Loucy (cell line): ENCODE results near the gene MCHR2.

ENCODE experiments used
- H2AFZ ChIP-seq: fragments of 200-600 bp; sonication (generic); 2 replicates; pipeline ENCODE4 v1.6.0; 2016; ENCODE audit warnings: antibody characterized with exemption, mild to moderate bottlenecking, low read length, moderate library complexity
- H3F3A ChIP-seq: fragments of 200-600 bp; 2 replicates; pipeline ENCODE4 v1.6.0; 2016; ENCODE audit warnings: antibody characterized with exemption, low read depth, mild to moderate bottlenecking
- H3K27me3 ChIP-seq: fragments of 200-600 bp; sonication (generic); 2 replicates; pipeline ENCODE4 v1.6.1; 2014; ENCODE audit warnings: low read length, mild to moderate bottlenecking; ENCODE audit not compliant: insufficient read depth, poor library complexity, severe bottlenecking
- H3K36me3 ChIP-seq: fragments of 200-600 bp; sonication (generic); 2 replicates; pipeline ENCODE4 v1.6.1; 2016; ENCODE audit warnings: low read length; ENCODE audit not compliant: insufficient read depth
- H3K4me1 ChIP-seq: fragments of 200-600 bp; sonication (generic); 2 replicates; pipeline ENCODE4 v1.5.1; 2014; ENCODE audit warnings: low read length, mild to moderate bottlenecking; ENCODE audit not compliant: insufficient read depth, poor library complexity, severe bottlenecking
- H3K4me2 ChIP-seq: fragments of 200-600 bp; sonication (generic); 2 replicates; pipeline ENCODE4 v1.6.0; 2014; ENCODE audit warnings: antibody characterized with exemption, low read length, low read depth, mild to moderate bottlenecking; ENCODE audit not compliant: poor library complexity, severe bottlenecking
- H3K4me3 ChIP-seq: fragments of 200-600 bp; sonication (generic); 2 replicates; pipeline ENCODE4 v1.5.1; 2014; ENCODE audit warnings: low read length, mild to moderate bottlenecking, mixed read lengths; ENCODE audit not compliant: poor library complexity, severe bottlenecking
- H3K79me2 ChIP-seq: fragments of 200-600 bp; sonication (generic); 2 replicates; pipeline ENCODE4 v1.6.1; 2014; ENCODE audit warnings: low read length; ENCODE audit not compliant: insufficient read depth
- H3K9ac ChIP-seq: fragments of 200-600 bp; sonication (generic); 2 replicates; pipeline ENCODE4 v1.6.0; 2014; ENCODE audit warnings: mild to moderate bottlenecking, low read depth, low read length, moderate library complexity; ENCODE audit not compliant: poor library complexity, severe bottlenecking
- H3K9me2 ChIP-seq: fragments of 200-600 bp; sonication (generic); replicated peaks from 2 replicates; pipeline ENCODE4 v1.6.1; 2016; ENCODE audit warnings: low read depth, low read length, mixed read lengths
- H3K9me3 ChIP-seq: fragments of 200-600 bp; sonication (generic); 2 replicates; pipeline ENCODE4 v1.6.1; 2014; ENCODE audit warnings: mild to moderate bottlenecking, antibody characterized with exemption, low read length, low read depth; ENCODE audit not compliant: insufficient read depth
- H4K20me1 ChIP-seq: fragments of 200-600 bp; sonication (generic); 2 replicates; pipeline ENCODE4 v1.6.0; 2014; ENCODE audit warnings: antibody characterized with exemption, low read length, mild to moderate bottlenecking; ENCODE audit not compliant: insufficient read depth, poor library complexity, severe bottlenecking
- CTCF ChIP-seq: fragments of 200-600 bp; sonication (generic); conservative IDR thresholded peaks from 2 replicates; pipeline ENCODE4 v1.5.1; 2014; ENCODE audit warnings: mild to moderate bottlenecking, antibody characterized with exemption, low read length
- EZH2phosphoT487 ChIP-seq: fragments of 200-600 bp; IDR thresholded peaks from 2 replicates; pipeline ENCODE4 v1.6.1; 2018; ENCODE audit warnings: antibody characterized with exemption, mild to moderate bottlenecking, moderate library complexity, borderline replicate concordance

The MCHR2 gene

GRCh38 chr6:99993146-99993532 lies 884 bp downstream of the MCHR2 start:
- TF ChIP-seq EZH2phosphoT487 (no peak), CTCF (no peak)
- Histone ChIP-seq H3K36me3 (no peaks in the 10 kb centered on the region), H3F3A (no peaks in the 10 kb centered on the region), H3K4me1 (no peaks in the 10 kb centered on the region), H3K27me3 (no peaks in the 10 kb centered on the region), H3K9me3 (no peaks in the 10 kb centered on the region), H3K9ac (no peak overlapping the region), H3K79me2 (no peaks in the 10 kb centered on the region), H4K20me1 (no peaks in the 10 kb centered on the region), H3K9me2 (no peaks in the 10 kb centered on the region), H3K4me3 (no peak overlapping the region), H2AFZ (no peak overlapping the region), H3K4me2 (no peak overlapping the region)

GRCh38 chr6:99991955-99992354 lies 2.1 kb downstream of the MCHR2 start:
- TF ChIP-seq CTCF = no peak
- no peak for TF ChIP-seq EZH2phosphoT487
- Histone ChIP-seq H3F3A (no peaks in the 10 kb centered on the region), H4K20me1 (no peaks in the 10 kb centered on the region), H3K9ac (no peak overlapping the region), H3K4me3 (no peak overlapping the region), H3K4me2 (no peak overlapping the region), H3K4me1 (no peaks in the 10 kb centered on the region), H3K79me2 (no peaks in the 10 kb centered on the region), H3K36me3 (no peaks in the 10 kb centered on the region), H3K9me2 (no peaks in the 10 kb centered on the region), H2AFZ (no peak overlapping the region), H3K27me3 (no peaks in the 10 kb centered on the region), H3K9me3 (no peaks in the 10 kb centered on the region)

- no peak overlapping the region for H3K4me2 ChIP-seq
- H4K20me1 ChIP-seq = no peaks in the 10 kb centered on the region
- no peaks in the 10 kb centered on the region for H3K27me3 ChIP-seq
- H3K36me3 ChIP-seq = no peaks in the 10 kb centered on the region
- no peaks in the 10 kb centered on the region for H3K9me2 ChIP-seq
- no peak overlapping the region for H3K9ac ChIP-seq
- H3K4me1 ChIP-seq = no peaks in the 10 kb centered on the region
- H3K9me3 ChIP-seq = no peaks in the 10 kb centered on the region
- TF ChIP-seq CTCF = no peak
- no peak for TF ChIP-seq EZH2phosphoT487
- no peak overlapping the region for H3K4me3 ChIP-seq
- H2AFZ ChIP-seq = no peak overlapping the region
- H3F3A ChIP-seq = no peaks in the 10 kb centered on the region
- H3K79me2 ChIP-seq = no peaks in the 10 kb centered on the region
These were observed 13.3 kb downstream of the MCHR2 start for GRCh38 chr6:99980741-99981140.
